Hepatocyte (in vitro differentiated cells): ENCODE measurements around the gene APOC1. TPM values are rescaled to one million over a fixed set of nuclear protein-coding genes. Genes with fewer than 3 reads are reported as not detected.

Experiments
- DNase-seq: peaks from one replicate; pipeline ENCODE4 v3.0.0-alpha.2; 2016; ENCODE audit warnings: low spot score
- H2AFZ ChIP-seq: fragments of 200-600 bp; sonication (generic); 2 replicates; pipeline ENCODE4 v1.6.0; 2016; ENCODE audit warnings: antibody characterized with exemption, mild to moderate bottlenecking
- H3K27ac ChIP-seq: fragments of 200-600 bp; sonication (generic); 2 replicates; pipeline ENCODE4 v1.5.1; 2016; ENCODE audit warnings: mild to moderate bottlenecking
- H3K27me3 ChIP-seq: fragments of 200-600 bp; sonication (generic); 2 replicates; pipeline ENCODE4 v1.6.1; 2016
- H3K36me3 ChIP-seq: fragments of 200-600 bp; sonication (generic); replicated peaks from 2 replicates; pipeline ENCODE4 v1.5.1; 2016; ENCODE audit warnings: low read depth; ENCODE audit not compliant: insufficient read depth
- H3K4me1 ChIP-seq: fragments of 200-600 bp; sonication (generic); 2 replicates; pipeline ENCODE4 v1.5.1; 2016; ENCODE audit warnings: mild to moderate bottlenecking, moderate library complexity; ENCODE audit not compliant: insufficient read depth
- H3K4me2 ChIP-seq: fragments of 200-600 bp; sonication (generic); 2 replicates; pipeline ENCODE4 v1.6.0; 2016
- H3K4me3 ChIP-seq: fragments of 200-600 bp; sonication (generic); 2 replicates; pipeline ENCODE4 v1.5.1; 2016; ENCODE audit warnings: mild to moderate bottlenecking
- H3K79me2 ChIP-seq: fragments of 200-600 bp; sonication (generic); 2 replicates; pipeline ENCODE4 v1.6.0; 2017; ENCODE audit warnings: mild to moderate bottlenecking
- H3K9me2 ChIP-seq: fragments of 200-600 bp; sonication (generic); replicated peaks from 2 replicates; pipeline ENCODE4 v1.6.0; 2017; ENCODE audit warnings: mild to moderate bottlenecking; ENCODE audit not compliant: insufficient read depth
- H3K9me3 ChIP-seq: fragments of 200-600 bp; sonication (generic); 2 replicates; pipeline ENCODE4 v1.5.1; 2016; ENCODE audit warnings: low read depth, mild to moderate bottlenecking
- H4K20me1 ChIP-seq: fragments of 200-600 bp; sonication (generic); 2 replicates; pipeline ENCODE4 v1.6.0; 2016; ENCODE audit warnings: mild to moderate bottlenecking; ENCODE audit not compliant: insufficient read depth, poor library complexity, severe bottlenecking
- CTCF ChIP-seq: fragments of 200-600 bp; sonication (generic); IDR thresholded peaks from 2 replicates; pipeline ENCODE4 v1.5.1; 2016; ENCODE audit warnings: antibody characterized with exemption, mild to moderate bottlenecking; ENCODE audit not compliant: poor library complexity
- EZH2 ChIP-seq: fragments of 200-600 bp; sonication (generic); IDR thresholded peaks from 2 replicates; pipeline ENCODE4 v1.6.1; 2016; ENCODE audit warnings: antibody characterized with exemption, mild to moderate bottlenecking, borderline replicate concordance
- EZH2phosphoT487 ChIP-seq: fragments of 200-600 bp; sonication (generic); IDR thresholded peaks from one replicate; pipeline ENCODE4 v1.6.1; 2018; ENCODE audit warnings: antibody characterized with exemption, mild to moderate bottlenecking, low read depth, moderate library complexity; ENCODE audit not compliant: unreplicated experiment, severe bottlenecking
- WGBS: methylation state at CpG from one replicate; pipeline ENCODE4 v1.1.6; 2016; ENCODE audit warnings: low lambda C conversion rate; ENCODE audit errors: missing lambda C conversion rate; 5-methylcytosine and 5-hydroxymethylcytosine counted together
- polyA plus RNA-seq: library from polyadenylated mRNA; unstranded; fragments of >200 nt; fragmentation: Nextera tagmentation; extraction: Ambion mirVana; gene quantifications from 2 replicates; pipeline ENCODE4 v1.2.1, GENCODE V29; 2016
- total RNA-seq: library from RNA; depleted of rRNA; stranded (reverse); fragments of >200 nt; gene quantifications from 2 replicates; pipeline ENCODE4 v1.2.3, GENCODE V29; 2014

APOC1 gene
- total and polyA plus RNA-seq, 2 experiments from 2014 or later, result 390 to 606 TPM

GRCh38 chr19:44869733-44870470 lies 44.5 kb upstream of the APOC1 start:
- no peak overlapping the region for H3K4me3 ChIP-seq
- WGBS, result 85% methylated on average over 13 of the region's 13 CpGs
- peaks cover 43% of the 10 kb centered on the region for H3K79me2 ChIP-seq
- H2AFZ ChIP-seq, result no peak overlapping the region
- no peaks in the 10 kb centered on the region for H3K27me3 ChIP-seq
- H3K9me2 ChIP-seq, result no peaks in the 10 kb centered on the region
- H3K27ac ChIP-seq, result peak overlapping the region; percentile 45
- H3K9me3 ChIP-seq, result no peaks in the 10 kb centered on the region
- no peak overlapping the region for H3K4me2 ChIP-seq
- H4K20me1 ChIP-seq, result peaks cover 9% of the 10 kb centered on the region
- DNase-seq, result no peak
- peaks cover 5% of the 10 kb centered on the region for H3K4me1 ChIP-seq
- TF ChIP-seq EZH2phosphoT487 (no peak), CTCF (no peak), EZH2 (no peak)
- no peaks in the 10 kb centered on the region for H3K36me3 ChIP-seq

DNA sequence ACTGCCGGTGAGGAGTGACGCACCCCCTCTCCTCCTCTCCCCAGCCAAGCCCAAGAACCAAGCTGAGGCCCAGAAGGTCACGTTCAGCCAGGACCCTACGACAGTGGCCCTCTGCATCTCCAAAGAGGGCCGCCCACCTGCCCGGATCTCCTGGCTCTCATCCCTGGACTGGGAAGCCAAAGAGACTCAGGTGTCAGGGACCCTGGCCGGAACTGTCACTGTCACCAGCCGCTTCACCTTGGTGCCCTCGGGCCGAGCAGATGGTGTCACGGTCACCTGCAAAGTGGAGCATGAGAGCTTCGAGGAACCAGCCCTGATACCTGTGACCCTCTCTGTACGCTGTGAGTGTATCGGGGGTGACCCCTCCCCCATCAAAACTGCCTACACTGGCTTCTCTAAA lies 42.6 kb upstream of the APOC1 start:
- no peak for DNase-seq
- Histone ChIP-seq H3K4me1 (peaks cover 5% of the 10 kb centered on the region), H4K20me1 (peaks cover 4% of the 10 kb centered on the region), H3K9me3 (no peaks in the 10 kb centered on the region), H3K27me3 (no peaks in the 10 kb centered on the region), H3K27ac (no peak overlapping the region), H3K79me2 (peaks cover 24% of the 10 kb centered on the region), H3K4me2 (no peak overlapping the region), H3K4me3 (no peak overlapping the region), H3K9me2 (no peaks in the 10 kb centered on the region), H2AFZ (no peak overlapping the region), H3K36me3 (no peaks in the 10 kb centered on the region)
- TF ChIP-seq EZH2phosphoT487 (no peak), CTCF (no peak), EZH2 (no peak)
- WGBS, result 95% methylated on average over 14 of the region's 14 CpGs

DNA sequence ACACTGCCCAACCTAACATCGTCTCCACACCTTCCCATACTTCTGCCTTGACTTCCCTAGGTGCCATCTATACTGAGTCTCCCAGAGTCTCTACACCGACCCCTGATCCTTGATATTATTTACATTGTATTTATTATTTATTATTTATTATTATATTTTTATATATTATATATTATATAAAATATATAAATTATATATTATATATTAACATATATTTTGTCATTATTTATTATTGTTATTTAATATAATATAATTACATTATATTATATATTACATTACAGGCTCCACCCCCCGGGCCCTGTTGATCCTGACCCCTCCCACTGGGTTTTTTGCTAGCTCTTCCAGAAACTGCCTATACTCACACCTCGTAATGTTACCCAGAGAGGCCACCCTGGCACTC lies 41.7 kb upstream of the APOC1 start:
- H3K27me3 ChIP-seq, result no peaks in the 10 kb centered on the region
- H3K9me3 ChIP-seq, result no peaks in the 10 kb centered on the region
- H3K27ac ChIP-seq, result no peak overlapping the region
- no peaks in the 10 kb centered on the region for H3K9me2 ChIP-seq
- H3K79me2 ChIP-seq, result peaks cover 17% of the 10 kb centered on the region
- H2AFZ ChIP-seq, result no peak overlapping the region
- H3K4me1 ChIP-seq, result peaks cover 5% of the 10 kb centered on the region
- H3K4me2 ChIP-seq, result no peak overlapping the region
- no peak for TF ChIP-seq EZH2phosphoT487
- no peak for TF ChIP-seq CTCF
- no peak for TF ChIP-seq EZH2
- no peak overlapping the region for H3K4me3 ChIP-seq
- H4K20me1 ChIP-seq, result peaks cover 4% of the 10 kb centered on the region
- no peak for DNase-seq
- no peaks in the 10 kb centered on the region for H3K36me3 ChIP-seq
- WGBS, result 94% methylated on average over 4 of the region's 4 CpGs
